ENCODE data around the gene SSX4B. TPM values are rescaled to one million over a fixed set of nuclear protein-coding genes. Genes with fewer than 3 reads are reported as not detected.
"Not testable (repeated sequence)": the region's sequence is repeated elsewhere in the genome, so short reads cannot be mapped to it uniquely, and the experiment has no call there.

Gene SSX4B
- polyA plus RNA-seq, 1 experiment = not detected

GRCh38 chrX:48451708-48452107 lies 39.9 kb upstream of the SSX4B start:
- CTCF ChIA-PET = no interaction called here
- no peaks in the 10 kb centered on the region for H3K36me3 ChIP-seq (ENCODE audit: control insufficient read depth, insufficient read depth, low read length)
- TF ChIP-seq CTCF (IDR thresholded peaks at IDR 0.05; ENCODE audit: insufficient read depth, low read depth, low read length) = no peak
- POLR2A ChIA-PET = no interaction called here
- H3K27me3 ChIP-seq (ENCODE audit: control insufficient read depth, insufficient read depth, low read length) = no peaks in the 10 kb centered on the region
- no peak overlapping the region for H3K4me3 ChIP-seq (ENCODE audit: low read depth, low read length)
- DNase-seq (ENCODE audit: low read depth) = no peak

DNA sequence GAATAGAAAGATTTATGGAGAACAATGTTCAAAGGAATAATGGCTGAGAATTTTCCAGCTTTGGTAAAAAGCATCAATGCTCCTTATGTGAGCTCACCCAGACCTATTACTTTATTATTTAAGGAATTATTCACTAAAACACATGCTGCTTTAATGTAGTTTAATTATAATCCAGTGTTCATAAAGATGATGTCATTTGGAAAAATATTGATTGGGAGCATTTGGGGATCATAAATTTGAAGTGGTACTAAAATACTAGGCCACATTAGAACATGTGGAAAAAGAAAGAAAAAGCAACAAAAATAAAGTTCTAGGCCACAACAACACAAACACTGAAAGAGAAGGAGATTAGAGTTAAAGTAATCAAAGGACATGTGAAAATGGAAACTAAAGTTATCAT lies 38.3 kb upstream of the SSX4B start:
- TF ChIP-seq CTCF (IDR thresholded peaks at IDR 0.05; ENCODE audit: insufficient read depth, low read depth, low read length) = no peak
- ChIA-PET POLR2A (no interaction called here), CTCF (no interaction called here)
- DNase-seq (ENCODE audit: low read depth) = no peak
- Histone ChIP-seq H3K27me3 (ENCODE audit: control insufficient read depth, insufficient read depth, low read length) (no peaks in the 10 kb centered on the region), H3K36me3 (ENCODE audit: control insufficient read depth, insufficient read depth, low read length) (no peaks in the 10 kb centered on the region), H3K4me3 (ENCODE audit: low read depth, low read length) (no peak overlapping the region)

GRCh38 chrX:48447201-48447600 lies 35.4 kb upstream of the SSX4B start:
- H3K27me3 ChIP-seq (ENCODE audit: control insufficient read depth, insufficient read depth, low read length); POLR2A ChIA-PET; H3K36me3 ChIP-seq (ENCODE audit: control insufficient read depth, insufficient read depth, low read length); CTCF ChIA-PET; DNase-seq (ENCODE audit: low read depth); H3K4me3 ChIP-seq (ENCODE audit: low read depth, low read length): not testable (repeated sequence)

DNA sequence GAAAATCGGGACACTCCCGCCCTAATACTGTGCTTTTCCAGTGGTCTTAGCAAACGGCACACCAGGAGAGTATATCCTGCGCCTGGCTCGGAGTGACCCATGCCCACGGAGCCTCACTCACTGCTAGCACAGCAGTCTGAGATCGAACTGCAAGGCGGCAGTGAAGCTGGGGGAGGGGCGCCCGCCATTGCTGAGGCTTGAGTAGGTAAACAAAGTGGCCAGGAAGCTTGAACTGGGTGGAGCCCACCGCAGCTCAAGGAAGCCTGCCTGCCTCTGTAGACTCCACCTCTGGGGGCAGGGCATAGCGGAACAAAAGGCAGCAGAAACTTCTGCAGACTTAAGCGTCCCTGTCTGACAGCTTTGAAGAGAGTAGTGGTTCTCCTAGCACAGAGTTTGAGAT lies 22.0 kb upstream of the SSX4B start:
- CTCF ChIA-PET; POLR2A ChIA-PET; H3K27me3 ChIP-seq (ENCODE audit: control insufficient read depth, insufficient read depth, low read length); H3K36me3 ChIP-seq (ENCODE audit: control insufficient read depth, insufficient read depth, low read length); DNase-seq (ENCODE audit: low read depth); H3K4me3 ChIP-seq (ENCODE audit: low read depth, low read length): not testable (repeated sequence)

GRCh38 chrX:48430166-48430565 lies 18.4 kb upstream of the SSX4B start:
- H3K36me3 ChIP-seq (ENCODE audit: control insufficient read depth, insufficient read depth, low read length); H3K4me3 ChIP-seq (ENCODE audit: low read depth, low read length); H3K27me3 ChIP-seq (ENCODE audit: control insufficient read depth, insufficient read depth, low read length); POLR2A ChIA-PET; DNase-seq (ENCODE audit: low read depth); CTCF ChIA-PET: not testable (repeated sequence)

- DNase-seq (ENCODE audit: low read depth); POLR2A ChIA-PET; H3K4me3 ChIP-seq (ENCODE audit: low read depth, low read length); H3K36me3 ChIP-seq (ENCODE audit: control insufficient read depth, insufficient read depth, low read length); CTCF ChIA-PET; H3K27me3 ChIP-seq (ENCODE audit: control insufficient read depth, insufficient read depth, low read length): not testable (repeated sequence)
Measured at GRCh38 chrX:48429606-48430005, 17.8 kb upstream of the SSX4B start.

- POLR2A ChIA-PET; CTCF ChIA-PET; H3K27me3 ChIP-seq (ENCODE audit: control insufficient read depth, insufficient read depth, low read length); H3K4me3 ChIP-seq (ENCODE audit: low read depth, low read length); DNase-seq (ENCODE audit: low read depth); H3K36me3 ChIP-seq (ENCODE audit: control insufficient read depth, insufficient read depth, low read length): not testable (repeated sequence)
Measured at GRCh38 chrX:48427027-48427716, 15.4 kb upstream of the SSX4B start.

DNA sequence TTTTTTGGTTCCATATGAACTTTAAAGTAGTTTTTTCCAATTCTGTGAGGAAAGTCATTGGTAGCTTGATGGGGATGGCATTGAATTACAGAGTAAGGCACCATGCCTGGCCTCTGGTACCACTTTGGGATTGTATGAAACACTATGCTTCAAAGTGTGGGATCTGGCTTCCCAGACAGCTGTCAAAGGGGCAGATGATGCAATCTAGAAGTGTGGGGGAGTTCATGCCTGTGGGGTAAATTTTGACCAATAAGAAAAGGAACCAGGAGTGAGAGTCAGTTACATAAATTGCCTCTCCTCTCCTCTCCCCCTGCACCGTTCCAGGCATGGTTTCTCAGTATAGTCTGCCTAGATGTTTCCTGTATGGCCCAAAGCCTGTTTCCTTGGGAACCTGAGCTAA lies 13.9 kb downstream of the SSX4B start:
- H3K27me3 ChIP-seq (ENCODE audit: control insufficient read depth, insufficient read depth, low read length); H3K4me3 ChIP-seq (ENCODE audit: low read depth, low read length); POLR2A ChIA-PET; H3K36me3 ChIP-seq (ENCODE audit: control insufficient read depth, insufficient read depth, low read length); DNase-seq (ENCODE audit: low read depth); CTCF ChIA-PET: not testable (repeated sequence)

DNA sequence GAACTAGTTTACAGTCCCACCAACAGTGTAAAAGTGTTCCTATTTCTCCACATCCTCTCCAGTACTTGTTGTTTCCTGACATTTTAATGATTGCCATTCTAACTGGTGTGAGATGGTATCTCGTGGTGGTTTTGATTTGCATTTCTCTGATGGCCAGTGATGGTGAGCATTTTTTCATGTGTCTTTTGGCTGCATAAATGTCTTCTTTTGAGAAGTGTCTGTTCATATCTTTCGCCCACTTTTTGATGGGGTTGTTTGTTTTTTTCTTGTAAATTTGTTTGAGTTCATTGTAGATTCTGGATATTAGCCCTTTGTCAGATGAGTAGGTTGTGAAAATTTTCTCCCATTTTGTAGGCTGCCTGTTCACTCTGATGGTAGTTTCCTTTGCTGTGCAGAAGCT lies 14.8 kb downstream of the SSX4B start:
- CTCF ChIA-PET; H3K27me3 ChIP-seq (ENCODE audit: control insufficient read depth, insufficient read depth, low read length); DNase-seq (ENCODE audit: low read depth); POLR2A ChIA-PET; H3K36me3 ChIP-seq (ENCODE audit: control insufficient read depth, insufficient read depth, low read length); H3K4me3 ChIP-seq (ENCODE audit: low read depth, low read length): not testable (repeated sequence)

GRCh38 chrX:48383239-48383638 lies 28.5 kb downstream of the SSX4B start, which contains the start of gene SSX4:
Gene SSX4, plus strand, starts transcription at chrX:48383539. Its CDS starts 515 bp downstream, at chrX:48384054.
- H3K27me3 ChIP-seq (ENCODE audit: control insufficient read depth, insufficient read depth, low read length); CTCF ChIA-PET; H3K36me3 ChIP-seq (ENCODE audit: control insufficient read depth, insufficient read depth, low read length); POLR2A ChIA-PET; DNase-seq (ENCODE audit: low read depth); H3K4me3 ChIP-seq (ENCODE audit: low read depth, low read length): not testable (repeated sequence)

- H3K27me3 ChIP-seq (ENCODE audit: control insufficient read depth, insufficient read depth, low read length); H3K4me3 ChIP-seq (ENCODE audit: low read depth, low read length); CTCF ChIA-PET; H3K36me3 ChIP-seq (ENCODE audit: control insufficient read depth, insufficient read depth, low read length); POLR2A ChIA-PET; DNase-seq (ENCODE audit: low read depth): not testable (repeated sequence)
Measured at GRCh38 chrX:48370408-48370807, 41.4 kb downstream of the SSX4B start.

Data from BJ (cell line).